ENCODE data around the gene CFAP210. TPM values are rescaled to one million over a fixed set of nuclear protein-coding genes. Genes with fewer than 3 reads are reported as not detected.
"Not testable (repeated sequence)": the region's sequence is repeated elsewhere in the genome, so short reads cannot be mapped to it uniquely, and the experiment has no call there.

The CFAP210 gene
- total and polyA plus RNA-seq, 3 donors from 2014 or later = 12.6 to 21.8 (median 17.2) TPM

GRCh38 chr2:169598982-169599381, 95.2 kb downstream of the CFAP210 start:
- intact Hi-C loops (cut with DNase I; ENCODE audit: low total_unique reads) = no loop called here
- no peak overlapping the region for H3K4me3 ChIP-seq
- WGBS, 2 donors = 88 to 94% methylated on average over 2 of the region's 2 CpGs

GRCh38 chr2:169596546-169596945, 97.7 kb downstream of the CFAP210 start:
- DNase-seq; intact Hi-C loops (cut with DNase I; ENCODE audit: low total_unique reads): not testable (repeated sequence)
- 74 to 95% methylated on average over 7 of the region's 7 CpGs for WGBS, 2 donors

More at GRCh38 chr2:169598982-169599381, 95.2 kb downstream of the CFAP210 start:
- Histone ChIP-seq H3K36me3 (ENCODE audit: low read depth, missing control alignments) (no peaks in the 10 kb centered on the region), H3K27me3 (no peaks in the 10 kb centered on the region), H3K27ac (no peak overlapping the region), H3K9me3 (no peaks in the 10 kb centered on the region), H3K4me1 (no peaks in the 10 kb centered on the region)
- no peak for DNase-seq
- TF ChIP-seq CTCF (IDR thresholded peaks at IDR 0.05) (no peak), POLR2A (IDR thresholded peaks at IDR 0.05) (no peak)

More at GRCh38 chr2:169596546-169596945, 97.7 kb downstream of the CFAP210 start:
- not testable (repeated sequence) for H3K9me3 ChIP-seq; H3K4me1 ChIP-seq; H3K27me3 ChIP-seq; H3K36me3 ChIP-seq (ENCODE audit: low read depth, missing control alignments); H3K4me3 ChIP-seq; H3K27ac ChIP-seq

Small RNAs within 50 kb of the gene (small RNA-seq; reads per million reads assigned to genes)
- gene RF00432 = 0 reads per million in 2 donors

Other genes with a start within 250 kb of the CFAP210 start
- 10 to 100 TPM; 14.6 to 23.6 TPM for gene BBS5, start 214.9 kb downstream of the CFAP210 start, total RNA-seq
- gene BBS5, start 214.9 kb downstream of the CFAP210 start, polyA plus RNA-seq (ENCODE audit: insufficient read depth, low read depth, low replicate concordance) = 14.1 TPM
- gene KLHL41, start 184.7 kb downstream of the CFAP210 start, total RNA-seq = 1 to 10 TPM; 1.7 to 4.3 TPM
- gene KLHL41, start 184.7 kb downstream of the CFAP210 start, polyA plus RNA-seq (ENCODE audit: insufficient read depth, low read depth, low replicate concordance) = 11.7 TPM
- 10 to 100 TPM; 31.2 to 40.2 TPM for gene FASTKD1, start 120.5 kb downstream of the CFAP210 start, total RNA-seq
- gene FASTKD1, start 120.5 kb downstream of the CFAP210 start, polyA plus RNA-seq (ENCODE audit: insufficient read depth, low read depth, low replicate concordance) = 24.8 TPM
- 10 to 100 TPM; 40.8 to 48.0 TPM for gene PPIG, start 110.1 kb downstream of the CFAP210 start, total RNA-seq
- gene PPIG, start 110.1 kb downstream of the CFAP210 start, polyA plus RNA-seq (ENCODE audit: insufficient read depth, low read depth, low replicate concordance) = 6.9 TPM
- 10 to 100 TPM in 1 of 2 donors, 1 to 10 TPM in 1; 9.7 to 24.4 TPM for gene PHOSPHO2, start 64 bp upstream of the CFAP210 start, total RNA-seq
- gene PHOSPHO2, start 64 bp upstream of the CFAP210 start, polyA plus RNA-seq (ENCODE audit: insufficient read depth, low read depth, low replicate concordance) = 36.5 TPM
- 10 to 100 TPM; 25.6 to 29.2 TPM for gene KLHL23, start 39.4 kb upstream of the CFAP210 start, total RNA-seq
- gene KLHL23, start 39.4 kb upstream of the CFAP210 start, polyA plus RNA-seq (ENCODE audit: insufficient read depth, low read depth, low replicate concordance) = 13.2 TPM
- gene SSB, start 104.5 kb upstream of the CFAP210 start, total RNA-seq = 10 to 100 TPM; 56.5 to 67.2 TPM
- 18.0 TPM for gene SSB, start 104.5 kb upstream of the CFAP210 start, polyA plus RNA-seq (ENCODE audit: insufficient read depth, low read depth, low replicate concordance)
- gene METTL5, start 130.5 kb upstream of the CFAP210 start, total RNA-seq = 10 to 100 TPM; 35.8 to 48.2 TPM
- gene METTL5, start 130.5 kb upstream of the CFAP210 start, polyA plus RNA-seq (ENCODE audit: insufficient read depth, low read depth, low replicate concordance) = 40.2 TPM
- gene UBR3, start 133.0 kb upstream of the CFAP210 start, total RNA-seq = 100 to 1,000 TPM; 122 to 132 TPM
- gene UBR3, start 133.0 kb upstream of the CFAP210 start, polyA plus RNA-seq (ENCODE audit: insufficient read depth, low read depth, low replicate concordance) = 24.3 TPM